Activated CD8-positive, alpha-beta T cell treated with anti-CD3 and anti-CD28 coated beads, Interleukin-2, amount 10 ng/mL, durations not matched to agents 7 days and 5 days (primary cell): ENCODE results near the gene CREM. TPM values are rescaled to one million over a fixed set of nuclear protein-coding genes. Genes with fewer than 3 reads are reported as not detected.

Experiments used
- ATAC-seq: fragments of 150-1000 bp; cut with Tn5 transposase; one replicate; pipeline ENCODE4 v1.10.0; 2021; ENCODE audit warnings: moderate library complexity
- CTCF ChIA-PET: fragments of 350-600 bp; sonication (Branson Sonifier 250); formaldehyde crosslinking; loops from one replicate; lab custom pipeline; 2021; ENCODE audit warnings: antibody characterized with exemption; lab: Charles Lee
- POLR2A ChIA-PET: fragments of 350-600 bp; sonication (Branson Sonifier 250); formaldehyde crosslinking; loops from one replicate; lab custom pipeline; 2021; ENCODE audit warnings: antibody characterized with exemption; lab: Charles Lee
- DNase-seq: peaks from one replicate; pipeline ENCODE4 v3.0.0-alpha.2; 2020
- H3K27ac Mint-ChIP-seq: one replicate; pipeline ENCODE4 v1.8.0; 2021; ENCODE audit warnings: mild to moderate bottlenecking, mixed read lengths
- H3K27me3 Mint-ChIP-seq: one replicate; pipeline ENCODE4 v1.8.0; 2021; ENCODE audit warnings: low read depth, mixed read lengths
- H3K36me3 Mint-ChIP-seq: one replicate; pipeline ENCODE4 v1.8.0; 2021; ENCODE audit warnings: low read depth, mixed read lengths
- H3K4me1 Mint-ChIP-seq: one replicate; pipeline ENCODE4 v1.8.0; 2021; ENCODE audit warnings: low read depth, mixed read lengths
- H3K4me3 Mint-ChIP-seq: one replicate; pipeline ENCODE4 v1.8.0; 2021; ENCODE audit warnings: mild to moderate bottlenecking, mixed read lengths
- H3K9me3 Mint-ChIP-seq: one replicate; pipeline ENCODE4 v1.8.0; 2022; ENCODE audit warnings: mixed read lengths; ENCODE audit not compliant: insufficient read depth
- total RNA-seq, 2 experiments: library from RNA; stranded (reverse); gene quantifications; one replicate each; pipeline ENCODE4 v1.2.3, GENCODE V29; 2021

The CREM gene
- total RNA-seq, 2 experiments from 2014 or later: 78.3 to 84.1 TPM

GRCh38 chr10:35166607-35167006 lies 40.0 kb downstream of the CREM start:
- POLR2A ChIA-PET: interaction anchor here (1.2 kb wide), 1 partner anchor 29 kb away, joined by 3 read pairs; no protein-coding TSS in a partner anchor
- H3K4me1 Mint-ChIP-seq: peaks cover 6% of the 10 kb centered on the region
- peaks cover 16% of the 10 kb centered on the region for H3K36me3 Mint-ChIP-seq
- H3K9me3 Mint-ChIP-seq: peaks cover 4% of the 10 kb centered on the region
- DNase-seq: no peak
- no peak for ATAC-seq
- H3K27me3 Mint-ChIP-seq: no peaks in the 10 kb centered on the region
- H3K27ac Mint-ChIP-seq: no peak overlapping the region
- H3K4me3 Mint-ChIP-seq: no peak overlapping the region
- CTCF ChIA-PET: interaction anchor here (3.5 kb wide), 1 partner anchor 29 kb away, joined by 12 read pairs; no protein-coding TSS in a partner anchor

GRCh38 chr10:35167342-35167741 lies 40.7 kb downstream of the CREM start:
- ChIA-PET CTCF (interaction anchor here (3.5 kb wide), 1 partner anchor 28 kb away, joined by 12 read pairs; no protein-coding TSS in a partner anchor), POLR2A (interaction anchor here (1.2 kb wide), 1 partner anchor 28 kb away, joined by 3 read pairs; no protein-coding TSS in a partner anchor)
- peaks cover 4% of the 10 kb centered on the region for H3K9me3 Mint-ChIP-seq
- H3K27ac Mint-ChIP-seq: no peak overlapping the region
- peaks cover 6% of the 10 kb centered on the region for H3K4me1 Mint-ChIP-seq
- peaks cover 10% of the 10 kb centered on the region for H3K36me3 Mint-ChIP-seq
- no peak for ATAC-seq
- no peak for DNase-seq
- H3K27me3 Mint-ChIP-seq: no peaks in the 10 kb centered on the region
- no peak overlapping the region for H3K4me3 Mint-ChIP-seq

GRCh38 chr10:35172146-35172545 lies 45.5 kb downstream of the CREM start:
- DNase-seq (no peak), ATAC-seq (no peak)
- H3K4me1 Mint-ChIP-seq: peaks cover 9% of the 10 kb centered on the region
- H3K27me3 Mint-ChIP-seq: no peaks in the 10 kb centered on the region
- CTCF ChIA-PET: interaction anchor here (0.8 to 1.8 kb wide), 3 partner anchors 11 to 46 kb away, joined by 3 to 6 read pairs (median 3); no protein-coding TSS in a partner anchor
- peaks cover 20% of the 10 kb centered on the region for H3K36me3 Mint-ChIP-seq
- POLR2A ChIA-PET: interaction anchor here (1.6 kb wide), 1 partner anchor 22 kb away, joined by 3 read pairs; no protein-coding TSS in a partner anchor
- H3K4me3 Mint-ChIP-seq: no peak overlapping the region
- peaks cover 4% of the 10 kb centered on the region for H3K9me3 Mint-ChIP-seq
- no peak overlapping the region for H3K27ac Mint-ChIP-seq

- Mint-ChIP-seq H3K36me3 (peaks cover 20% of the 10 kb centered on the region), H3K27ac (no peak overlapping the region), H3K4me3 (no peak overlapping the region), H3K27me3 (no peaks in the 10 kb centered on the region), H3K9me3 (peaks cover 4% of the 10 kb centered on the region), H3K4me1 (peaks cover 9% of the 10 kb centered on the region)
- no peak for ATAC-seq
- CTCF ChIA-PET: interaction anchor here (0.8 to 1.8 kb wide), 4 partner anchors 10 to 46 kb away, joined by 3 to 6 read pairs (median 3); partner anchors contain the start of gene CREM
- DNase-seq: no peak
- POLR2A ChIA-PET: interaction anchor here (1.6 kb wide), 1 partner anchor 23 kb away, joined by 3 read pairs; no protein-coding TSS in a partner anchor
Observed at GRCh38 chr10:35172574-35172973, 45.9 kb downstream of the CREM start.

- H3K9me3 Mint-ChIP-seq: no peaks in the 10 kb centered on the region
- ATAC-seq: no peak
- no peaks in the 10 kb centered on the region for H3K27me3 Mint-ChIP-seq
- CTCF ChIA-PET: interaction anchor here (0.8 to 3.6 kb wide), 3 partner anchors 10 to 18 kb away, joined by 3 to 17 read pairs (median 3); no protein-coding TSS in a partner anchor
- H3K4me3 Mint-ChIP-seq: no peak overlapping the region
- no peak overlapping the region for H3K27ac Mint-ChIP-seq
- H3K4me1 Mint-ChIP-seq: peaks cover 6% of the 10 kb centered on the region
- DNase-seq: no peak
- peaks cover 15% of the 10 kb centered on the region for H3K36me3 Mint-ChIP-seq
- POLR2A ChIA-PET: no interaction called here
Observed at GRCh38 chr10:35178331-35178730, 51.7 kb downstream of the CREM start.

- Mint-ChIP-seq H3K9me3 (no peaks in the 10 kb centered on the region), H3K27me3 (no peaks in the 10 kb centered on the region), H3K27ac (no peak overlapping the region), H3K4me3 (no peak overlapping the region), H3K4me1 (peaks cover 8% of the 10 kb centered on the region), H3K36me3 (peaks cover 12% of the 10 kb centered on the region)
- DNase-seq (no peak), ATAC-seq (no peak)
- CTCF ChIA-PET: interaction anchor here (1.9 to 2.3 kb wide), 4 partner anchors 10 to 56 kb away, joined by 6 to 17 read pairs (median 8); partner anchors contain the start of gene CREM
- POLR2A ChIA-PET: interaction anchor here (1.0 to 1.3 kb wide), 2 partner anchors 13 to 33 kb away, joined by 3 to 4 read pairs; no protein-coding TSS in a partner anchor
Observed at GRCh38 chr10:35182631-35183510, 56.2 kb downstream of the CREM start.

GRCh38 chr10:35184527-35185171 lies 58.0 kb downstream of the CREM start:
- H3K27ac Mint-ChIP-seq: no peak overlapping the region
- H3K4me3 Mint-ChIP-seq: no peak overlapping the region
- peaks cover 8% of the 10 kb centered on the region for H3K4me1 Mint-ChIP-seq

GRCh38 chr10:35185260-35186034 lies 58.8 kb downstream of the CREM start:
- Mint-ChIP-seq H3K36me3 (peaks cover 13% of the 10 kb centered on the region), H3K9me3 (no peaks in the 10 kb centered on the region), H3K27ac (no peak overlapping the region), H3K4me1 (peaks cover 8% of the 10 kb centered on the region), H3K4me3 (no peak overlapping the region), H3K27me3 (no peaks in the 10 kb centered on the region)
- ATAC-seq: peak; percentile 47
- CTCF ChIA-PET: interaction anchor here (1.0 to 1.9 kb wide), 2 partner anchors 10 to 59 kb away, joined by 4 to 12 read pairs; partner anchors contain the start of gene CREM
- POLR2A ChIA-PET: interaction anchor here (1.8 kb wide), 1 partner anchor 10 kb away, joined by 8 read pairs; no protein-coding TSS in a partner anchor
- no peak for DNase-seq

More at GRCh38 chr10:35184527-35185171, 58.0 kb downstream of the CREM start:
- ATAC-seq: no peak
- no peak for DNase-seq
- H3K36me3 Mint-ChIP-seq: peaks cover 12% of the 10 kb centered on the region
- ChIA-PET POLR2A (interaction anchor here (1.2 to 1.8 kb wide), 2 partner anchors 11 to 58 kb away, joined by 3 to 8 read pairs; partner anchors contain the start of gene CREM), CTCF (interaction anchor here (1.9 to 2.3 kb wide), 3 partner anchors 11 to 52 kb away, joined by 7 to 17 read pairs (median 12); no protein-coding TSS in a partner anchor)
- no peaks in the 10 kb centered on the region for H3K9me3 Mint-ChIP-seq
- no peaks in the 10 kb centered on the region for H3K27me3 Mint-ChIP-seq

GRCh38 chr10:35188954-35189353 lies 62.3 kb downstream of the CREM start:
- H3K9me3 Mint-ChIP-seq: no peaks in the 10 kb centered on the region
- POLR2A ChIA-PET: interaction anchor here (0.6 to 0.9 kb wide), 2 partner anchors 30 to 61 kb away, joined by 3 read pairs; no protein-coding TSS in a partner anchor
- no peak overlapping the region for H3K27ac Mint-ChIP-seq
- no peaks in the 10 kb centered on the region for H3K27me3 Mint-ChIP-seq
- ATAC-seq (no peak), DNase-seq (no peak)
- H3K36me3 Mint-ChIP-seq: peaks cover 26% of the 10 kb centered on the region
- no peak overlapping the region for H3K4me3 Mint-ChIP-seq
- CTCF ChIA-PET: no interaction called here
- H3K4me1 Mint-ChIP-seq: peaks cover 35% of the 10 kb centered on the region

GRCh38 chr10:35191523-35191922 lies 64.9 kb downstream of the CREM start:
- Mint-ChIP-seq H3K9me3 (no peaks in the 10 kb centered on the region), H3K36me3 (peaks cover 26% of the 10 kb centered on the region), H3K27me3 (no peaks in the 10 kb centered on the region), H3K27ac (peak overlapping the region; percentile 60), H3K4me1 (peaks cover 41% of the 10 kb centered on the region), H3K4me3 (no peak overlapping the region)
- ATAC-seq (no peak), DNase-seq (no peak)
- ChIA-PET POLR2A (interaction anchor here (0.9 to 2.9 kb wide), 2 partner anchors 15 to 64 kb away, joined by 3 to 23 read pairs; partner anchors contain the start of gene CREM), CTCF (interaction anchor here (1.2 to 3.1 kb wide), 4 partner anchors 17 to 197 kb away, joined by 4 to 17 read pairs (median 7); partner anchors contain the start of gene CREM)
